Activated T-cell treated with anti-CD3 and anti-CD28 coated beads, Interleukin-2, amount 50 U/mL, for 4 hours (primary cell): Measurements from ENCODE around the gene OR51V1. TPM values are rescaled to one million over a fixed set of nuclear protein-coding genes. Genes with fewer than 3 reads are reported as not detected.
"Not testable (repeated sequence)": the region's sequence is repeated elsewhere in the genome, so short reads cannot be mapped to it uniquely, and the experiment has no call there.

ENCODE experiments used
- ATAC-seq, 2 donors: fragments of 200-7000 bp; cut with Tn5 transposase; one replicate each; pipeline ENCODE4 v1.10.0; 2021
- DNase-seq: peaks from one replicate; pipeline ENCODE4 v3.0.0-alpha.2; 2020
- H3K27me3 Mint-ChIP-seq: one replicate; pipeline ENCODE4 v1.8.0; 2021; ENCODE audit warnings: low read depth, mixed read lengths
- H3K36me3 Mint-ChIP-seq: one replicate; pipeline ENCODE4 v1.8.0; 2022; ENCODE audit warnings: mixed read lengths; ENCODE audit not compliant: insufficient read depth
- H3K4me1 Mint-ChIP-seq: one replicate; pipeline ENCODE4 v1.8.0; 2021; ENCODE audit warnings: low read depth, mixed read lengths
- H3K4me3 Mint-ChIP-seq: one replicate; pipeline ENCODE4 v1.8.0; 2021; ENCODE audit warnings: mild to moderate bottlenecking, moderate library complexity, mixed read lengths
- H3K9me3 Mint-ChIP-seq: one replicate; pipeline ENCODE4 v1.8.0; 2021; ENCODE audit warnings: mixed read lengths
- total RNA-seq, 3 donors: library from RNA; stranded (reverse); gene quantifications; one replicate each; pipeline ENCODE4 v1.2.1, GENCODE V29; 2021

Gene OR51V1, protein sequence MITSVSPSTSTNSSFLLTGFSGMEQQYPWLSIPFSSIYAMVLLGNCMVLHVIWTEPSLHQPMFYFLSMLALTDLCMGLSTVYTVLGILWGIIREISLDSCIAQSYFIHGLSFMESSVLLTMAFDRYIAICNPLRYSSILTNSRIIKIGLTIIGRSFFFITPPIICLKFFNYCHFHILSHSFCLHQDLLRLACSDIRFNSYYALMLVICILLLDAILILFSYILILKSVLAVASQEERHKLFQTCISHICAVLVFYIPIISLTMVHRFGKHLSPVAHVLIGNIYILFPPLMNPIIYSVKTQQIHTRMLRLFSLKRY
- not detected for total RNA-seq

DNA sequence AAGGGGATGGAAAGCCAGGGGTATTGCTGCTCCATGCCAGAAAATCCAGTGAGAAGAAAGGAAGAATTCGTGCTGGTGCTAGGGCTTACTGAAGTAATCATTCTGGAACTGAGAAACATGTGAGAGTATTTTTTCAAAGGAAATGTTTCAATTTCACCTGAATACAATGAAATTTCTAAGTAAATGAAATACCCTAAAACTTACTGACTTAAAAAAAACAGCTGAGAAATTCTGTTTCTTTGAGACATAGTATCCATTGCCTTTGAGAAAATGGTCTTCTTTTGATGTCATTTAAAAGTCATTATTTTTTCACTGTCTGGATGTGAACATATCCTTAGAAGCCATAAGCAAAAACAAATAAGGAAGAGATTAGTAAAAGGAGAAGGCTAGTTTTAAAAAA, at the start of gene OR51V1:
Gene OR51V1, minus strand, starts transcription at position 101 of the 400 bp plus-strand sequence. Its CDS starts 0 bp downstream, at position 101.
- DNase-seq: no peak
- Mint-ChIP-seq H3K27me3 (peaks cover 2% of the 10 kb centered on the region), H3K36me3 (no peaks in the 10 kb centered on the region), H3K9me3 (no peaks in the 10 kb centered on the region), H3K4me1 (no peaks in the 10 kb centered on the region), H3K4me3 (no peak within 1 kb of the TSS)
- ATAC-seq: no peak

DNA sequence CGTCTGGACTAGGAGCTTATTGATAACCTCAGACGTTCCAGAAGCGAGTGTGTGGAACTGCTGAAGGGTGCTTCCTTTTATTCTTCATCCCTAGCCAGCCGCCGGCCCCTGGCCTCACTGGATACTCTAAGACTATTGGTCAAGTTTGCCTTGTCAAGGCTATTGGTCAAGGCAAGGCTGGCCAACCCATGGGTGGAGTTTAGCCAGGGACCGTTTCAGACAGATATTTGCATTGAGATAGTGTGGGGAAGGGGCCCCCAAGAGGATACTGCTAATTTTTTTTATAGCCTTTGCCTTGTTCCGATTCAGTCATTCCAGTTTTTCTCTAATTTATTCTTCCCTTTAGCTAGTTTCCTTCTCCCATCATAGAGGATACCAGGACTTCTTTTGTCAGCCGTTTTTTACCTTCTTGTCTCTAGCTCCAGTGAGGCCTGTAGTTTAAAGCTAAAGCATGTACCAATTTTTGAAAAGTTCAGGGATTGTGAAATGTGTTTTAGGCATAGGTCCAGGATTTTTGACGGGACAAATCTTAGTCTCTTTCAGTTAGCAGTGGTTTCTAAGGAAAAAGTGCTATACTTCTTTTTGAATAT, 49.4 kb upstream of the OR51V1 start, which contains the start of gene HBG1:
Gene HBG1, minus strand, starts transcription at position 51 of the 590 bp plus-strand sequence. CDS start 53 bp downstream, outside the sequence.
- H3K4me1 Mint-ChIP-seq, ATAC-seq, H3K9me3 Mint-ChIP-seq, H3K27me3 Mint-ChIP-seq, DNase-seq, H3K36me3 Mint-ChIP-seq, H3K4me3 Mint-ChIP-seq: not testable (repeated sequence)

DNA sequence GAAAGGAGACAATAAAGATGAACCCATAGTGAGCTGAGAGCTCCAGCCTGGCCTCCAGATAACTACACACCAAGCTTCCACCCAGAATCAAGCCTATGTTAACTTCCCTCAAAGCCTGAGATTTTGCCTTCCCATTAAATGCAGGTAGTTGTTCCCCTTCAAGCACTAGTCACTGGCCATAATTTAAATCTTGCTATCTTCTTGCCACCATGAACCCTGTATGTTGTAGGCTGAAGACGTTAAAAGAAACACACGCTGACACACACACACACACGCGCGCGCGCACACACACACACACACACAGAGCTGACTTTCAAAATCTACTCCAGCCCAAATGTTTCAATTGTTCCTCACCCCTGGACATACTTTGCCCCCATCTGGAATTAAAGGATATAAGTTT, 48.0 kb upstream of the OR51V1 start:
- H3K4me1 Mint-ChIP-seq, H3K9me3 Mint-ChIP-seq, H3K36me3 Mint-ChIP-seq: not testable (repeated sequence)

DNA sequence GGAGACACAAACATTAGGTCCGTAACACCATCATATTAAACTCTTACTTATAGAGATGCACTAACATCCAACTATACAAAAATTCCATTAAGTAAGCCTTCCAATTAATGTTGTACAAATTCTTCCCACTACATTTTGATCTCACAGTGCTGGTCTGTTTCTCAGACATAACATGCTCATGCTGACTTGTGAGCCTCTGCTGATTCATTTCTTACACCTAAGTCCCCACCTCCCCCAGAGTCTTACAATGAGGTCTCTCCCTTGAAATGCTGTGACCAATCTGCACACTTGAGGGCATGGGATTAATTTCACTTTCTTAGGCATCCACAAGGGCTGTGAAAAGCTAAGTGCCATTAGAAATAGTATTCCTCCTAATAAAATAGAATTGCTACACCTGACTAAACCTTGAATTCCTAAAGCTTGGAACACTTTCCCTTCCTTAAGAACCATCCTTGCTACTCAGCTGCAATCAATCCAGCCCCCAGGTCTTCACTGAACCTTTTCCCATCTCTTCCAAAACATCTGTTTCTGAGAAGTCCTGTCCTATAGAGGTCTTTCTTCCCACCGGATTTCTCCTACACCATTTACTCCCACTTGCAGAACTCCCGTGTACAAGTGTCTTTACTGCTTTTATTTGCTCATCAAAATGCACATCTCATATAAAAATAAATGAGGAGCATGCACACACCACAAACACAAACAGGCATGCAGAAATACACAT, 47.1 kb upstream of the OR51V1 start:
- no peaks in the 10 kb centered on the region for H3K4me1 Mint-ChIP-seq
- no peaks in the 10 kb centered on the region for H3K27me3 Mint-ChIP-seq
- no peaks in the 10 kb centered on the region for H3K9me3 Mint-ChIP-seq
- H3K4me3 Mint-ChIP-seq: no peak overlapping the region
- DNase-seq (no peak), ATAC-seq (no peak)
- no peaks in the 10 kb centered on the region for H3K36me3 Mint-ChIP-seq

More for the DNA sequence above, 48.0 kb upstream of the OR51V1 start:
- H3K4me3 Mint-ChIP-seq, DNase-seq, ATAC-seq, H3K27me3 Mint-ChIP-seq: not testable (repeated sequence)

DNA sequence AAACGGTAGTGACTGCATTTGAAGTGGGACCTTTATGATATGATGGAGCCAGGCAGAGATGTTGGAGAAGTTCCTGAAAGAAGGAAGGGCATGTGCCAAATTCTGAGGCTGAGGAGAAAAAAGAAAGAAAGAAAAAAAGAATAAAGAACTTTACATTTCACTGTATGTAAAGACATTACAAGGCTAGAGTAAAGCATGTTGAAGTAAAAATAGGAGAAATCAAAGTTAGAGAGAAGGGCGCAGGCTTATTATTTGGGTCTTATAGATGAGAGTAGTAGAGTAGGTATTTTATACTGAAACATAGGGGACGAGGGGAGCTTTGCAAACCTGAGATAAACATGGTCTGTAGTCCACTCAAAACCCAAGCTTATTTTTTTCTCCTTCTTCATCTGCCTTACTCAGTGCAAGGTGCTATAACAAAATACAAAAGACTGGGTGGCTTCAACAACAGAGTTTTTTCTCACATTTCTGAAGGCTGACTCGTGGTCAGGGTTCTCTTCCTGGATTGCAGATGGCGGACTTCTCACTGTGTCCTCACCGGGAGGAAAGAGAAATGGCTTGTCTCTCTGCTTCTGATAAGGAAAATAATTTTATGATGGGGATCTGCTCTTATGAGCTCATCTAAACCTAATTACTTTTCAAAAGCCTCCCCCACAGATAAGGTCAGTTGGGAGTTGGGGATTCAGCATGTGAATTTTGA, 46.4 kb upstream of the OR51V1 start:
- Mint-ChIP-seq H3K4me1 (no peaks in the 10 kb centered on the region), H3K36me3 (no peaks in the 10 kb centered on the region), H3K27me3 (no peaks in the 10 kb centered on the region), H3K4me3 (no peak overlapping the region), H3K9me3 (no peaks in the 10 kb centered on the region)
- no peak for ATAC-seq
- no peak for DNase-seq

DNA sequence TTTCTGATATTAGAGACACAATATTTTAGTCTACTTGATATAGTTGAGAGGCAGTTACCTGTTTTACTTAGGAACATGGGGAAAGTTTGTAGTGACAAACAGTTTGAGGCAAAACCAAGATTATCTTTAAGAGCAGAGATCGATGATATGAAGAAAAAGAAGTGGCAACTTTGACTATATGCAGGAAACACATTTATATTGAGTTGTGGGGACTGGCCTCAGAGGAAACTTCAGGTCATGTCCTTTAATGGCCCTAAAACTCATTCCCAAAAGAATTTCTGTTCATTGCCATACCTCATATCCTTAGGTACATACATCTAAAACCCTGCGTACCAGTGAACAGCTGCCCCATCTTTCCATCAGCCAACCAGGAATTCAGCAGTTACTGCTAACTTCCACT, 44.7 kb upstream of the OR51V1 start:
- Mint-ChIP-seq H3K27me3 (no peaks in the 10 kb centered on the region), H3K4me1 (no peaks in the 10 kb centered on the region), H3K4me3 (no peak overlapping the region), H3K9me3 (no peaks in the 10 kb centered on the region), H3K36me3 (no peaks in the 10 kb centered on the region)
- no peak for ATAC-seq
- no peak for DNase-seq

DNA sequence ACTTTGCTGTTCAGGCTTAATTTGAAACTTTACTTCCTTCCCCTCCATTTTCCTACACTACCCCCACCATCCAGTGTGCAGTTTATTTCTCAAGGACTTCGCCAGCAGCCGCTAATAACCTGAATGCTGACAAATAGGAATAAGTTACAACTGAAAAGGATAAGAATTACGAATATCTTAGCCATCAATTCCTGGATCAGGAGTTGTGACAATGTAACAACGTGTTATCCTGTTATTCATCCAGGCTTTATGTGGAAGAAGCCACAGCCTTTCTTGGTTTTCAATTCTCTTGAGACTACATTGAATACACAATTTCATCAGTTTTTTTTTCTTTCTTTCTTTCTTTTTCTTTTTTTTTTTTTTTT, 43.3 kb upstream of the OR51V1 start:
- Mint-ChIP-seq H3K4me1 (no peaks in the 10 kb centered on the region), H3K9me3 (no peaks in the 10 kb centered on the region), H3K36me3 (no peaks in the 10 kb centered on the region), H3K4me3 (no peak overlapping the region), H3K27me3 (no peaks in the 10 kb centered on the region)
- DNase-seq (no peak), ATAC-seq (no peak)

DNA sequence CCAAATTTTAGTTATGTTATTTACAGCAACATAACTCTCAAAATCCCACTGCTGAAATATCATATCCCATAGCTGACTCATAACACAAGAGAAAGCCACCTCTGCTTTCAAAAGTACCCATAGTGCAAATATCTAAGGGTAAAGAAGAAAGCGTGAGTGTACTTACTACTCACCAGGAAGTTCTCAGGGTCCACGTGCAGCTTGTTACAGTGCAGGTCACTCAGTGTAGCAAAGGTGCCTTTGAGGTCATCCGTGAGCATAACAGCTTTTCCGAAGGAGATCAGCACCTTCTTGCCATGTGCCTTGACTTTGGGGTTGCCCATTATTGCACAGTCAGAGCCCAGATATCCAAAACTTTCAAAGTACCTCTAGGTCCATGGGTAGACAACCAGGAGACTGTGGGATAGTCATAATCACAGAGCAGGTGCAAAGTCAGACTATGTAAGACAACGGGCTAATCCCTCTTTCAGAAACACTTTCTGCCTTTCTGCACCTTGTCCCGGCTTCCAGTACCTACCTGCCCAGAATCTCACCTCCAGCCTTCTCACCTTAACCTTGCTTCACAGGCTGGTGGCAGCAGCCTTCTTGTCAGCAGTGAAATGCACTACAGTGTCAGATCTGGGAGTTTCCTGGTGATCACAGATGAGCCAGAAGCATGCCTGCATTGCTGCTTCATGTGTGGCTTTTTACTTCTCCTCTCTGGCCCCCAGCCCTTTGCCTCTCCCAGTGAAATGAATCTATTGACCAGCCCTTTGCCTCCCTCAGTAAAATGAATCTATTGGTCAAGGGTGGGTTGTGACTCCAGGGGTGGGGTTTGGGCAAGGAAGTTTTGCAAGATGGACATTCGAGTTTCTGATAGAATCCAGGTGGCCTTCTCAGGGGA, 42.7 kb upstream of the OR51V1 start:
- Mint-ChIP-seq H3K4me3 (no peak overlapping the region), H3K9me3 (no peaks in the 10 kb centered on the region), H3K36me3 (no peaks in the 10 kb centered on the region), H3K27me3 (no peaks in the 10 kb centered on the region), H3K4me1 (no peaks in the 10 kb centered on the region)
- DNase-seq: no peak
- ATAC-seq: no peak

DNA sequence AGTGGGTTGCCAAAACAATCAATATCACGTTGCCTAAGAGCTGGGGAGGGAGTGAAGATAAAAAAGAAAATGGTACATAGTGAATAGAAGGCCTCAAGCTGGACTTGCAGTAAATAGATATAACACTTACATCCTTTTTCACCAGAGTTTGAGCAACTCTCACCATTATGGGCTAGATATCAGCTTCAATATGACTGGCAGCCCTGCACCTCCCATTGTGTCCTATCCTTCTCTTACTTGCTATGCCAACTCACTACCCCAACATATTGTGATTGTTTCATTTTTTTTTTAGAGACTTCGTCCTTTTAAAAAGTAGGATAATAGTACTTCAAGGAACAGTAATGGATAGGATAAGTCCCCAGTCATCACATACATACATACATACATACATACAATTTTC, 41.7 kb upstream of the OR51V1 start:
- ATAC-seq (no peak), DNase-seq (no peak)
- Mint-ChIP-seq H3K27me3 (peaks cover 2% of the 10 kb centered on the region), H3K9me3 (no peaks in the 10 kb centered on the region), H3K4me3 (no peak overlapping the region), H3K36me3 (no peaks in the 10 kb centered on the region), H3K4me1 (no peaks in the 10 kb centered on the region)

DNA sequence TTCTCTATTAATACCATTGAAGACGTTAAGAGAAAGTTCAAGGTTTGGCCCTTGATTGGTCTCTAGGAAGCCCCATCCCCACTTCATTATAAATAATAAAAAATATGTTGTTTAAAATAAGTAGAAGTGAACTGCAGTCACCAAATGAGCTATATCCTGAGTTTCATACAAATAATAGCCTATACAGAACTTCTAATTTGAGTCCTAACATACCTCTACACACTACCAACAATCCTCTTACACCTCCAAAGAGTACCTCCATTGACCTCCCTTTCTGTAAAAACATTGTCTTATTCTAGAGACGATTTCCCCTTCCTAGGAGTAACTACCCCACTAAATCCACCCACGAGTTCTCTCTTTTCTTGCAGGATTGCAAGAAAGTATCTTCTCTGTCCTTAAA, 41.0 kb upstream of the OR51V1 start:
- peaks cover 2% of the 10 kb centered on the region for H3K27me3 Mint-ChIP-seq
- ATAC-seq (no peak), DNase-seq (no peak)

DNA sequence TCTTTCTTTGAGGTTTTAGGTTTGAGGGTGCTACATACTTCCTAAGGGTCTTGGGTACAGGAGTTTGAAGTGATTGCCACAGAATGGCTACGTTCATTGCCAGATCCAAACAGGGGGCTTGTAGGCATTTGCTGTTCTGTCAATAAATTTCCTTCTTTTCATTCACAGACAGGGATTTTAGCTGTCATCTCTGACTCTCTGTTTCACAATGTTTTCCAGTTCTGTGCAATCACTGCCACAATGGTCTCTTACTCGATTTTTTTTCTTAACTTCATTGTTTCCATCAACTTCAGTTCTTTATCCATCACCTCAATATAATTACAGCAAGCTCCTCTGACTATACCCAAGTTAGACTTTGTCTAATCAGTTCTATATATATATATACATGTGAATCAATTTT, 40.0 kb upstream of the OR51V1 start:
- Mint-ChIP-seq H3K9me3 (no peaks in the 10 kb centered on the region), H3K27me3 (peaks cover 2% of the 10 kb centered on the region), H3K4me1 (no peaks in the 10 kb centered on the region), H3K4me3 (no peak overlapping the region), H3K36me3 (no peaks in the 10 kb centered on the region)
- no peak for ATAC-seq
- no peak for DNase-seq

More for the DNA sequence above, 41.0 kb upstream of the OR51V1 start:
- Mint-ChIP-seq H3K36me3 (no peaks in the 10 kb centered on the region), H3K4me1 (no peaks in the 10 kb centered on the region), H3K4me3 (no peak overlapping the region), H3K9me3 (no peaks in the 10 kb centered on the region)

DNA sequence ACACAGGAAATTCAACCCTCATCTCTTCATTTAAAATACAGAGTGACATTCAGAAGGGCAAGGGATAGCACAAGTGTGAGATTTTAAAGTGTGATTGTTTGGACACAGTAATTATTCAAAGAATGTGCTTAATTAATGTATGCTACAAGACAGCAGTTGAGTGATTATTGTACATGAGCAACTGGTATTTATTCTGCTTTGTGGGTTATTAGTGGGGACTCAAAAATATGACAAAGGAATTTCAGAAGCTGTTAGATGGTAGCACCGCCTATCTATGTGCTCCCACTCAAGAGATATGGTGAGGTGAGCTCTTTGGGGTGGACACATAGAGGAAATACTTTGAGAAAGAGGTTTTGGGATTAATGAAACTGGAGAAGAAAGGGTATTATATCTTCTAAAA, 39.6 kb upstream of the OR51V1 start:
- peaks cover 2% of the 10 kb centered on the region for H3K27me3 Mint-ChIP-seq
- DNase-seq (no peak), ATAC-seq (no peak)
- no peaks in the 10 kb centered on the region for H3K4me1 Mint-ChIP-seq
- no peak overlapping the region for H3K4me3 Mint-ChIP-seq
- no peaks in the 10 kb centered on the region for H3K36me3 Mint-ChIP-seq
- no peaks in the 10 kb centered on the region for H3K9me3 Mint-ChIP-seq

DNA sequence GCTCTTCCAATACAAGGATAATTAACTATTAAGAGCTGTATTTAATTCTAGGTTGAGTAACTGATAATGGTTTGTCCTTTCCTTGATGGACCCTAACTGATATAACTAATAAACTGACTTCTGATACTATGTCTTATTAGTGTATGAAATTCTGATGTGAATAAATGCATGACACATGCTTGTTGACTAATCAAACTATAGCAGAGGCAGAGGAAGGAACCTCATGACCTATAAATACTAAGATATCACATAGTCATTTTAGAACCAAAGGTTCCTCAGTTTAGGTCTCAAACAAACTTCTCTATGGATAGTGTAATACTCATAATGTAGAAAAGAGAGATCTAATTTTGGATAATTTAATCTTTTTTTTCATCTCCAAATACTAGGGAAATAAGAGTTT, 38.6 kb upstream of the OR51V1 start:
- Mint-ChIP-seq H3K4me3 (no peak overlapping the region), H3K36me3 (no peaks in the 10 kb centered on the region), H3K27me3 (peaks cover 2% of the 10 kb centered on the region), H3K9me3 (no peaks in the 10 kb centered on the region), H3K4me1 (no peaks in the 10 kb centered on the region)
- DNase-seq: no peak
- ATAC-seq: no peak

DNA sequence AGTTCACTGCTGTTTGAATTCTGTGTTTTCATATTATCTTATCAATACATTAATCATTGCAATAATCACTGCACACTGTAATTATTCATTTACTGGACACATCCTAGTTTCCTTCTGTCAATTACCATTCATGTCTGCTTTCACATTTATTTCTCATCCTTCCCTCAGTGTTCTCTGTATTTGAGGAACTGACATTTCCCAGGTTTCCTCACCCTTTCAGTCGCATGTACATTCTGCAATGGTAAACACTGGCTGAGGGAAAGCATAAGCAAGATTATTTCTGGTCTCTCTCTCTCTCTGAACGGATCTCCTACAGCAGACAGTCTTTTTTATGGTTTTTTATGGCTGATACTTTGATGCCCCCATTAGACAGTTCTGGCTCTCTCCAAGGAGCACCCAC, 38.0 kb upstream of the OR51V1 start:
- ATAC-seq (no peak), DNase-seq (no peak)
- Mint-ChIP-seq H3K27me3 (peaks cover 2% of the 10 kb centered on the region), H3K4me3 (no peak overlapping the region), H3K9me3 (no peaks in the 10 kb centered on the region), H3K4me1 (no peaks in the 10 kb centered on the region), H3K36me3 (no peaks in the 10 kb centered on the region)
